Left lobe of liver (tissue), 2 donors: ENCODE measurements around the gene C17orf107. TPM values are rescaled to one million over a fixed set of nuclear protein-coding genes. Genes with fewer than 3 reads are reported as not detected.

Experiments
- ATAC-seq: fragments of 200-7000 bp; cut with Tn5 transposase; one replicate; pipeline ENCODE4 v1.9.1; 2020; ENCODE audit warnings: mild to moderate bottlenecking, moderate library complexity
- DNase-seq: peaks from one replicate; pipeline ENCODE4 v3.0.0-alpha.2; 2020; ENCODE audit warnings: low spot score
- total RNA-seq: library from RNA; stranded (reverse); gene quantifications from one replicate; pipeline ENCODE4 v1.2.1, GENCODE V29; 2021
- donor health status: DM: no; HTN: no; CAD: no; lungs with moderate emphysema.
- donor health status: DM: no; HTN: yes; CAD: no.

The C17orf107 gene
- total RNA-seq, 1 donor from 2014 or later, result 4.1 TPM

- DNase-seq, result no peak
- no peak for ATAC-seq
Observed at GRCh38 chr17:4947010-4947410, 47.7 kb downstream of the C17orf107 start.

- ATAC-seq, result peak; percentile 27
- peak; percentile 73 for DNase-seq
Observed at GRCh38 chr17:4947411-4948165, 48.3 kb downstream of the C17orf107 start.

DNA sequence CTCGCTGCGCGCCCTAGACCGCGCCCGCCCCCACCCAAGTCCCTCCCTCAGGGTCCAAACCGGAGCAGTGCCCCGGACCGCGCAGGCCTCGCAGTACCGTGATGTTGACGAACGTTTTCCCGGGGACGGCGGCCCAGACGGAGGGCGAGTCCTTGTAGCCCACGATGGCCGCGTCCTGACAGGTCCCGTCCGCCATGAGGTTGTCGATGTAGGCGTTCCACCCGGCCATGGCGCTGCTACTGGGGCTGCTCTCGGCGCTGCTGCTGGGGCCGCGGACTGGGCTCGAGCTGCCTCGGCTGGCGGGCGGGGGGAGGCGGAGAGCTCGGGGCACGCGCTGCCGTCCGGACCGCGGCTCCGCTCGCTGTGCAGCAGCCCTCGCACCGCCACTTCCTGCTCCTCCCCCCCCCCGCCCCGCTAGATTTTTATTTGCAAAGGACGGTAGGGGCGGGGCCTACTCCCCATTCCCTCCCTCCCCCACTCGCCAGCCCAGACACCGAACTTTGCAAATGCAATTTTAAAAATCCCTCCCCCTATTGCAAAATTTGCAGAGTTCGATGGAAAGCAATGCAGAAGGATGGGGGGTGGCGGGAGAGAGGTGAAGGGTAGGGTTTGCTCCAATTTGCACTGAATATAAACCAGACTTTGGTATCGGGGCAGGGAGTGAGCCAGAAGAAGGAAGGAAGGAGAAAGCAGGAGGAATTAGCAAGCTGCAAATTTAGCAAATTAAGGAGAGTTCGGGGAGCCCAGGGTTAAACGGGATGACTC, 49.0 kb downstream of the C17orf107 start, which contains the start of gene PFN1:
TSS of gene PFN1 (minus strand) at position 365 of the 765 bp plus-strand sequence. CDS start at position 229, 136 bp downstream.
- ATAC-seq (peak; percentile 66), DNase-seq (peak; percentile 92)

DNA sequence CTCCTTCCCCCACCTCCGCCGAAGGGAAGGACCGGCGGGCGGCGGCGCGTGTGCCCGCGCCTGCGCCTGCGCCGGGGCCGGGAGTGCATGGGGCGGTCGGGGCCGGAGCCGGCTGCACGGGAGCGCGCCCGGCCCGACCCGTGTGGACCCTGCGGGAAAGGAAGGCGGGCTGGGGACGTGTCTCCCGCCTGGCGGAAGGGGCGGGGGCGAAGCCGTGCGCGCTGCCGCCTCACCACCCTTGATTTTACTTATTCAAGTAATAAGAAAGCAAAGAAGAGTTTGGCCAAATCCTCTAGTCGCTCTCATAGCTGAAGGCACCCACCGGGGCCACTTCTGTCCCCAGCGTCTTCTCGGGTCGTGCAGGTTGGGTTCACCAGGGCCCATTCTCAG, 49.6 kb downstream of the C17orf107 start:
- ATAC-seq (peak; percentile 65), DNase-seq (peak; percentile 91)

DNA sequence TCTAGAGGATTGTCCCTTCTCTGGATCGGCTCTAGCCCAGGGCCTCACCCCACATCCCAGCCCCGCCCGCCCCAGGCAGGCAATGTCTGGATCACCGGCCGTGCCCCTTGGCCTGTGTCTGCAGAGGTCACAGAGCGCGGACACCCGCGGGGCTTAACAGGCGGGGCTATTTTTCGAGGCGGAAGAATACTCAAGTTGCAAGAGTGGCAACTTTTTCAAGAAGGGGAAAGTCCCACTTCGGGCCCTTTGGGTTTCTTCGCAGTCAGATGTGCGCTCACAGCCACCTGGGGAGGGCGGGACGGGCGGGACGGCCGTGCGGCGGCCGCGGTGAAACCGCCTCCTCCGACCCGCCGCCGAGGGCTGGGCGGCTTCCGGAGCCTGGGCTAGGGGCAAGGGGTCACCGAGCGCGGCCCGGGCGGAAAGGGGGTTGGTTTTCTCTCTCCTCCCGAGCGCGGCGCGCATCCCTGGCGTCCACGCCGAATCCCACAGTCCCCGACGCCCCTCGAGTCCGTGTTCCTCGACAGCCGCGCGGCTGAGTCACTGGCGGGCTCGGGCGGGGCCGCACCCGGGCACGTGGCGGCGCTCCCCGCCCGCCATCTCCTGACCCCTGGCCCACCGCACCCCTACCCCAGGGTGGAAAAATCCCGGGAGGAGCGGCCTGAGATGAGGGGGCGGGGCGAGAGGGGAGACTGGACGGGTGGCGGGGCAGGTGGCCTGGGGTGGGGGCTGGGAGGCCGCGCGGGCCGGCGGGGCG, 50.2 kb downstream of the C17orf107 start:
- ATAC-seq, result peak; percentile 61
- peak; percentile 91 for DNase-seq

- DNase-seq (peak; percentile 84), ATAC-seq (peak; percentile 9)
Observed at GRCh38 chr17:4950075-4950745, 50.9 kb downstream of the C17orf107 start.

- DNase-seq (peak; percentile 84), ATAC-seq (peak; percentile 7)
Observed at GRCh38 chr17:4950746-4951204, 51.4 kb downstream of the C17orf107 start, which contains the start of gene ENO3. Gene ENO3, plus strand, starts transcription at chr17:4951119. Its CDS starts 711 bp downstream, at chr17:4951830.

DNA sequence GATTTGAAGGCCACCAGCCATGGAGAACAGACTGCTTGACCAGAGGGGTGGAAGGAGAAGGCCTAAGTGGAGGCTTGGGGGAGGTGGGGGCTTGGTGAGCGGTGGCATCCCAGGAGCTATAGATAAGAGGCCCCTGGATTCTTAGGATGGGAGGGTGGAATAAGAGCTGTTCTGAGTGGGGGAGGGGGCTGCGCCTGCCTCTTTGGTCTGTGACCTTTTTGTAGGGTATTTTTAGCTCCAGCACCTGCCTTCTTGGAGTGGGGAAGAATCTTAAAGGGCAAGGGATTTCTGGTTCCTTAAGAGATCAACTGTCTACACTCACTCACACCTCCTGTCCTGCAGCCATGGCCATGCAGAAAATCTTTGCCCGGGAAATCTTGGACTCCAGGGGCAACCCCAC, 52.1 kb downstream of the C17orf107 start:
- DNase-seq, result no peak
- ATAC-seq, result no peak

Other genes with a start within 250 kb of the C17orf107 start
- gene PELP1, start 195.4 kb upstream of the C17orf107 start, total RNA-seq, result 17.5 TPM
- gene ARRB2, start 188.9 kb upstream of the C17orf107 start, total RNA-seq, result 26.2 TPM
- 13.3 TPM for gene MED11, start 168.1 kb upstream of the C17orf107 start, total RNA-seq
- gene ZMYND15, start 159.7 kb upstream of the C17orf107 start, total RNA-seq, result 0.63 TPM
- 14.5 TPM for gene CXCL16, start 159.6 kb upstream of the C17orf107 start, total RNA-seq
- gene TM4SF5, start 127.7 kb upstream of the C17orf107 start, total RNA-seq, result 79.0 TPM
- 8.2 TPM for gene VMO1, start 113.2 kb upstream of the C17orf107 start, total RNA-seq
- 28.0 TPM for gene GLTPD2, start 110.6 kb upstream of the C17orf107 start, total RNA-seq
- gene PSMB6, start 103.4 kb upstream of the C17orf107 start, total RNA-seq, result 79.1 TPM
- gene PLD2, start 92.4 kb upstream of the C17orf107 start, total RNA-seq, result 8.5 TPM
- 34.1 TPM for gene MINK1, start 66.2 kb upstream of the C17orf107 start, total RNA-seq
- 3.1 TPM for gene CHRNE, start 3.6 kb downstream of the C17orf107 start, total RNA-seq
- not detected for gene GP1BA, start 32.7 kb downstream of the C17orf107 start, total RNA-seq
- gene SLC25A11, start 40.5 kb downstream of the C17orf107 start, total RNA-seq, result 44.7 TPM
- gene RNF167, start 40.7 kb downstream of the C17orf107 start, total RNA-seq, result 78.9 TPM
- gene PFN1, start 49.0 kb downstream of the C17orf107 start, total RNA-seq, result 254 TPM
- 52.7 TPM for gene ENO3, start 51.6 kb downstream of the C17orf107 start, total RNA-seq
- gene SPAG7, start 68.3 kb downstream of the C17orf107 start, total RNA-seq, result 20.3 TPM
- gene CAMTA2, start 88.1 kb downstream of the C17orf107 start, total RNA-seq, result 17.7 TPM
- gene INCA1, start 98.0 kb downstream of the C17orf107 start, total RNA-seq, result 0.88 TPM
- 126 TPM for gene KIF1C, start 98.4 kb downstream of the C17orf107 start, total RNA-seq
- gene SLC52A1, start 135.9 kb downstream of the C17orf107 start, total RNA-seq, result 0.08 TPM
- gene ZFP3, start 178.9 kb downstream of the C17orf107 start, total RNA-seq, result 0.83 TPM
- 5.3 TPM for gene ZNF232, start 212.3 kb downstream of the C17orf107 start, total RNA-seq
- gene USP6, start 216.5 kb downstream of the C17orf107 start, total RNA-seq, result 0.08 TPM